Keratinocyte (primary cell): ENCODE results near the gene ATG9A.

Experiments used
- EZH2 ChIP-seq: IDR thresholded peaks from one replicate; pipeline ENCODE4 v1.6.1; 2012; ENCODE audit warnings: inconsistent platforms, mild to moderate bottlenecking, low read length, moderate library complexity
- TF ChIP-seq, protein P1 (sequence below), 3 experiments: IDR thresholded peaks in 1 of 3; conservative IDR thresholded peaks in 1 of 3; optimal IDR thresholded peaks in 1 of 3; 2 replicates in 2 of 3; 3 replicates in 1 of 3; pipeline versions ENCODE3 to v1.5.1; 2011; ENCODE audit warnings: low read length in 3 of 3, mild to moderate bottlenecking in 3 of 3, moderate library complexity in 2 of 3, control low read depth in 1 of 3, inconsistent platforms in 1 of 3; ENCODE audit not compliant: insufficient read depth in 2 of 3; ENCODE audit errors: extremely low read depth in 1 of 3

DNA sequence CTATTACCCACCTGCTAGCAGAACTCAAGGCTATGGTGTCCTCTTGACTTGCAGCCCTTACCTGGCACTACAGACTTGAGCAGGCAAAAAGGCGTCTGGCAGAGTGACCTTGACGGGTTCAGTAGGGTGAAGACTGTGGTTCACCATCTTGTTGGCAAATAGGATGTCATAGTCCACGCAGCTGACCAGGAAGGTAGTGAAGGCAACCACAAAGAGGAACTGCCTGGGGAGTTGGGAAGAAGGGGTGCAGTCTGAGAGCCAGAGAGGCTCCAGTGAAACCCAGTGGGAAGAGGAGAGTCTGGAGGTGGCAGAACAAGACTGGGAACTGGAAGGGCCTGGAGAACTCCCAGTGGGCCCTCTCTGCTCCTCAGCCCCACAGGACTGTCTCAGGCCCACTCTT is 4.1 kb downstream of the ATG9A start:
- TF ChIP-seq, protein P1, sequence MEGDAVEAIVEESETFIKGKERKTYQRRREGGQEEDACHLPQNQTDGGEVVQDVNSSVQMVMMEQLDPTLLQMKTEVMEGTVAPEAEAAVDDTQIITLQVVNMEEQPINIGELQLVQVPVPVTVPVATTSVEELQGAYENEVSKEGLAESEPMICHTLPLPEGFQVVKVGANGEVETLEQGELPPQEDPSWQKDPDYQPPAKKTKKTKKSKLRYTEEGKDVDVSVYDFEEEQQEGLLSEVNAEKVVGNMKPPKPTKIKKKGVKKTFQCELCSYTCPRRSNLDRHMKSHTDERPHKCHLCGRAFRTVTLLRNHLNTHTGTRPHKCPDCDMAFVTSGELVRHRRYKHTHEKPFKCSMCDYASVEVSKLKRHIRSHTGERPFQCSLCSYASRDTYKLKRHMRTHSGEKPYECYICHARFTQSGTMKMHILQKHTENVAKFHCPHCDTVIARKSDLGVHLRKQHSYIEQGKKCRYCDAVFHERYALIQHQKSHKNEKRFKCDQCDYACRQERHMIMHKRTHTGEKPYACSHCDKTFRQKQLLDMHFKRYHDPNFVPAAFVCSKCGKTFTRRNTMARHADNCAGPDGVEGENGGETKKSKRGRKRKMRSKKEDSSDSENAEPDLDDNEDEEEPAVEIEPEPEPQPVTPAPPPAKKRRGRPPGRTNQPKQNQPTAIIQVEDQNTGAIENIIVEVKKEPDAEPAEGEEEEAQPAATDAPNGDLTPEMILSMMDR (optimal IDR thresholded peaks at IDR 0.05 in 1 of 3, IDR thresholded peaks at IDR 0.05 in 1 of 3, conservative IDR thresholded peaks at IDR 0.05 in 1 of 3; ENCODE audit: extremely low read depth in 1 of 3, insufficient read depth in 2 of 3, low read length in 3 of 3): no peak
- no peak for TF ChIP-seq EZH2
